Ectodermal cell (in vitro differentiated cells): Measurements from ENCODE around the gene ZNF446.

Experiments
- H3K27ac ChIP-seq: 2 replicates; pipeline ENCODE4 v1.7.0; 2013; ENCODE audit warnings: mild to moderate bottlenecking, low read depth, low read length; ENCODE audit not compliant: insufficient read depth, poor library complexity, severe bottlenecking
- H3K27me3 ChIP-seq: 2 replicates; pipeline ENCODE4 v1.7.0; 2013; ENCODE audit warnings: mild to moderate bottlenecking, low read length; ENCODE audit not compliant: insufficient read depth, control insufficient read depth, poor library complexity, severe bottlenecking
- H3K36me3 ChIP-seq: one replicate; pipeline ENCODE4 v1.7.0; 2013; ENCODE audit warnings: low read length; ENCODE audit not compliant: control insufficient read depth, insufficient read depth
- H3K4me1 ChIP-seq: one replicate; pipeline ENCODE4 v1.7.0; 2013; ENCODE audit warnings: low read length; ENCODE audit not compliant: control insufficient read depth, insufficient read depth
- H3K4me3 ChIP-seq: 2 replicates; pipeline ENCODE4 v1.7.0; 2013; ENCODE audit warnings: low read depth, low read length, control low read depth; ENCODE audit not compliant: insufficient read depth
- H3K9me3 ChIP-seq: 2 replicates; pipeline ENCODE4 v1.7.0; 2013; ENCODE audit warnings: mild to moderate bottlenecking, low read length, moderate library complexity; ENCODE audit not compliant: control insufficient read depth
- WGBS, 2 experiments: methylation state at CpG; one replicate each; pipeline ENCODE4 v1.1.7; 2013; ENCODE audit warnings: missing lambda C conversion rate in 2 of 2; 5-methylcytosine and 5-hydroxymethylcytosine counted together

ZNF446 gene

DNA sequence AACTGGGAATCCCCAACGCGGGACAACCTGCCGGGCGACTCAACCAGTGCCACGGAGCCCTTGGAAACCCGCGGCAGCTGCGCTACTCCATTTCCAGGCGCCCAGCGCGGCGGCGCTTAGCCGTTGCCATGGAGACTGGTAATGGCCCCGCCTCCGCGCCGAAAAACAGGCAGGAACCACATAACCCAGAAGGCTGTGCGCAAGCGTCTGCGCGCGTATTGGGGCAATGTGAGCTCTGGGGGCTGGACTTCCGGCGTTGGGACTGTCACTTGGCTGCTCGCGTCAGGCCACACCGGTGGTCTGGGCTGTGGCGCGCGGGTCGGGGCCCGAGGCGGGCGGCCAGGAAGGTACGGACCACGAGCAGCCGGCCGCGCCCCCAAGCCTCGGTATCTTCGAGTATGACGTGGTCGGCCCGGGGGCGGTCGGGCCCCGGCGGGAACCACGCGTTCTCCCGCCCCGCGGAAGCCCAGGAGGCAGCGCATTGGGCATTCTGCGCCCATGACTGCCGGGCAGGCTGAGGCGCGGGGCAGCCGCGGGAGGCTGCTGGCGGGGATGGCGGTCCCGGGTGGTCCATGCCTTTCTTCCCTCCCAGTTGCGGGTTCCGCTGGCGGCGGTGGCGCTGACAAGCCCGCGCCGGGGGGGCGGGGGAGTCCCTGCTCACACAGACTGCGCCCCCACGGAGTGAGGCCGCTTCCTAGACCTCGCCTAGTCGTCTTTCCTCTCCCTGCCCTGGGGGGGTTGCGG is 24.6 kb upstream of the ZNF446 start, which contains the start of gene ZNF324B:
ZNF324B (plus strand) TSS at position 265 of the 744 bp plus-strand sequence. CDS start 2,080 bp downstream, outside the sequence.
- Histone ChIP-seq H3K36me3 (no peaks in the 10 kb centered on the region), H3K4me1 (no peaks in the 10 kb centered on the region), H3K27me3 (peaks cover 37% of the 10 kb centered on the region), H3K9me3 (peaks cover 2% of the 10 kb centered on the region), H3K27ac (no peak within 1 kb of the TSS), H3K4me3 (peak within 1 kb of the TSS; percentile 45)
- WGBS, 2 experiments = 0% methylated on average over 79 of the region's 79 CpGs

DNA sequence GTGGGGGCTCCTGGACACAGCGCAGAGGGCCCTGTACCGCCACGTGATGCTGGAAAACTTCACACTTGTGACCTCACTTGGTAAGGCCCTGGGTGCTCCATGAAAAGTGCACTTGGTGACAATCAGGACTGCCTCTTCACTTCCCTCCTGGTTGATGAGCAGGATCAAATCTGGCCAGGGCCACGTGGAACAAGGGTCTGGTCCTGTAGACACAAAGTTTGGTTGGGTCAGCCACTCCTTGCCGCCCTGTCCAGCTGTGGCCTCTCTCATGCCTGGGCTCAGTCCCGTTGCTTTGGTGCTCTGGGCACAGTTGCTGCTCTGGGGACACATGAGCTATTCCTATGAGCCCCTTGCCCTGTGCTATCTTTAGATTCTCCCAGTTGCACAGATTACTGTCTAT is 22.4 kb upstream of the ZNF446 start:
- peaks cover 37% of the 10 kb centered on the region for H3K27me3 ChIP-seq
- WGBS, 2 experiments = 88 to 90% methylated on average over 6 of the region's 6 CpGs
- H3K36me3 ChIP-seq = no peaks in the 10 kb centered on the region

GRCh38 chr19:58455306-58455705 is 20.8 kb upstream of the ZNF446 start:
- no peaks in the 10 kb centered on the region for H3K36me3 ChIP-seq
- 95 to 96% methylated on average over 17 of the region's 21 CpGs for WGBS, 2 experiments
- H3K27ac ChIP-seq = no peak overlapping the region
- no peaks in the 10 kb centered on the region for H3K4me1 ChIP-seq
- no peaks in the 10 kb centered on the region for H3K9me3 ChIP-seq
- peaks cover 28% of the 10 kb centered on the region for H3K27me3 ChIP-seq
- H3K4me3 ChIP-seq = no peak overlapping the region

More for the DNA sequence above, 22.4 kb upstream of the ZNF446 start:
- Histone ChIP-seq H3K4me3 (no peak overlapping the region), H3K9me3 (peaks cover 2% of the 10 kb centered on the region), H3K27ac (no peak overlapping the region), H3K4me1 (no peaks in the 10 kb centered on the region)

- H3K4me3 ChIP-seq = no peak overlapping the region
- H3K27me3 ChIP-seq = peaks cover 20% of the 10 kb centered on the region
- no peaks in the 10 kb centered on the region for H3K4me1 ChIP-seq
- no peaks in the 10 kb centered on the region for H3K36me3 ChIP-seq
- H3K9me3 ChIP-seq = no peaks in the 10 kb centered on the region
- 96 to 97% methylated on average over 35 of the region's 35 CpGs for WGBS, 2 experiments
- no peak overlapping the region for H3K27ac ChIP-seq
Measured at GRCh38 chr19:58456111-58456510, 20.0 kb upstream of the ZNF446 start.

GRCh38 chr19:58460039-58460438 is 16.1 kb upstream of the ZNF446 start:
- Histone ChIP-seq H3K4me1 (no peaks in the 10 kb centered on the region), H3K36me3 (no peaks in the 10 kb centered on the region), H3K27me3 (no peaks in the 10 kb centered on the region), H3K9me3 (no peaks in the 10 kb centered on the region), H3K27ac (no peak overlapping the region), H3K4me3 (no peak overlapping the region)
- 80 to 94% methylated on average over 2 of the region's 2 CpGs for WGBS, 2 experiments

DNA sequence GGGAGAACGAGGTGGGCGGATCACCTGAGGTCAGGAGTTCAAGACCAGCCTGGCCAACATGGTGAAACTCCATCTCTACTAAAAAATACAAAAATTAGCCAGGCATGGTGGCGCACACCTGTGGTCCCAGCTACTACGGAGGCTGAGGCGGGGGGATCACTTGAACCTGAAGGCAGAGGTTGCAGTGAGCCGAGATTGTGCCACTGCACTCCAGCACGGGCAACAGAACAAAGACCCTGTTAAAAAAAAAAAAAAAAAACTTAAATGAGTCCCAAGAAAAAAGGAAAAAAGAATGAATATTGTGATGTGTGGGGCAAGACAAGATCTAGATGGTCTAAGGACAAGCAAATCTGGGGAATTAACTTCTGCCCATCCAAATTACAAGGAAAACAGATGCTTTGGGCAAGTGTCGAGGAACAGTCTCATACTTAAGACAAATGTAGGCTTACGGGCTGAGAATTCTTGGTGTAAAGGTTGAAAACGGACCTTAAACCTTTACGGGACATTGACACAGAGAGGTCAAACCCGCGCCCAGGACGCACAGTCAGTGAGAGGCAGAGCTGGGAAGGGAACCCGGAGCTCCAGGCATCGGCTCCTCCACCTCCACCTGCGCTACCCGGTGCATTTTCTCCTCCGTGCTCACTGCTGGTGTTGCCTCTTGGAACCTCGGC is 9.9 kb upstream of the ZNF446 start:
- H3K4me1 ChIP-seq = no peaks in the 10 kb centered on the region
- H3K9me3 ChIP-seq = no peaks in the 10 kb centered on the region
- peak overlapping the region; percentile 89 for H3K4me3 ChIP-seq
- H3K27ac ChIP-seq = no peak overlapping the region
- 48 to 51% methylated on average over 20 of the region's 20 CpGs for WGBS, 2 experiments
- H3K27me3 ChIP-seq = peaks cover 8% of the 10 kb centered on the region
- peaks cover 5% of the 10 kb centered on the region for H3K36me3 ChIP-seq

DNA sequence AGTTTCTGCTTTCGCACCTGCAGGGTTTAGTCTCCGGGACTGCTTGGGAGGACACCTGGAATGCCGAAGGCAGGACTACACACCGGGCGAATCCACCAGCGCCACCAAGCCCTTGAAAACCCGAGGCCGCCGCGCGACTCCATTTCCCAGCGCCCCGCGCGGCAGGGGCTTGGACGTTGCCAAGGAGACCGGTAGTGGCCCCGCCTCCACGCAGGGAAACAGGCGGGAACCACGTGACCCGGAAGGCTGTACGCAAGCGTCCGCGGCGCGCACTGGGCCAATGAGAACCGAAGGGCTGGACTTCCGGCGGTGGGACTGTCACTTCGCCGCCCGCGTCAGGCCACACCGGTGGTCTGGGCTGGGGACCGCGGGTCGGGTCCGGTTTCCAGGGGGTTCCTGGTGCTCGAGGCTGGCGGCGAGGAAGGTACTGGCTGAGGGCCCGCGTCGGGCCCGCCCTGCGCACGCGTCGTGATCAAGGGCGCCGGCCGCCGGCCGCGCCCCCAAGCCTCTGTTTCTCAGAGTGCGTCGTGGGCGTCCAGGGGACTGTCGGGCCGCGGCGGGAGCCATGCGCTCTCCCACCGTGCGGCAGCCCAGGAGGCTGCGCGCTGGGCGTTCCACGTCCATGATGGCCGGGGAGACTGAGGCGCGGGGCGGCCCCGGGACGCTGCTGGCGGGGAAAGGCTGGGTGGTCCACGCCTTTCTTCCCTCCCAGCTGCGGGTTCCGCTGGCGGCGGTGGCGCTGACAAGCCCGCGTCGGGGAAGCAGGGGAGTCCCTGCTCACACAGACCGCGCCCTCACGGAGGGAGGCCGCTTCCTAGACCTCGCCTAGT is 9.2 kb upstream of the ZNF446 start, which contains the start of gene ZNF324:
ZNF324 (plus strand) TSS at position 321 of the 830 bp plus-strand sequence. CDS start 2,106 bp downstream, outside the sequence.
- peak within 1 kb of the TSS; percentile 82 for H3K27ac ChIP-seq
- H3K36me3 ChIP-seq = peaks cover 5% of the 10 kb centered on the region
- WGBS, 2 experiments = 0% methylated on average over 92 of the region's 92 CpGs

DNA sequence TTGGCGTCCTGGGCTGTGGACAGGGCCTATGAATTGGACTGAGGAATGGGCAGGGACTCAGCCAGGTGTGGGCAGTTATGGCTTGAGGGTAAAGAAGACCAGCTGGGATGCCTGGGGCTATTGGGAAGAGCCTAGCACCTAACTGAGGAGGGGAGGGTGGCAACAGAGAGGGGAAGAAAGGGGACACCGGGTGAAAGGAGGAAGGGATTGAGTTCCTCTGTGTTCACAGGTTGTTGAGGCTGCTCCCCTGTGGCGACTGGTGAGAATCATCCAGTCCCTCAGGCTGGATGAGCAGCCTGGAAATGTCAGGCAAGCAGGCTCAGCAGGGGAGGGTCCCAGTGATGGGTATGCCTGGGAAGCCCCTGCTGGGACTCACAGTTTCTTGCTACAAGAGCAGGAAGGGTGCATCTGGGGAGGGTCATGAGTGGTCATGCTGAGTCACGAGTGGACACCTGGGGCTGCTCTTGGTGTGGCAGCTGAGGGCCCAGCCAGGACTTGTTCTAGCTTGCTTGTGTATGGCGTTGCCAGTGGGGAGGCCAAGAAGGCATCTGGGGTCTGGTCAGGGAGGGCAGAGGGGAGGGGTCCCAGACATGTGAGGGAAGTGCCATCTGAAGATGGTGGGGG is 7.8 kb upstream of the ZNF446 start:
- Histone ChIP-seq H3K27me3 (peaks cover 8% of the 10 kb centered on the region), H3K36me3 (peaks cover 5% of the 10 kb centered on the region), H3K9me3 (no peaks in the 10 kb centered on the region), H3K27ac (no peak overlapping the region), H3K4me1 (no peaks in the 10 kb centered on the region), H3K4me3 (no peak overlapping the region)
- 71 to 73% methylated on average over 5 of the region's 5 CpGs for WGBS, 2 experiments

More for the DNA sequence above, 9.2 kb upstream of the ZNF446 start, which contains the start of gene ZNF324:
- Histone ChIP-seq H3K9me3 (no peaks in the 10 kb centered on the region), H3K4me3 (peak within 1 kb of the TSS; percentile 89), H3K27me3 (peaks cover 8% of the 10 kb centered on the region), H3K4me1 (no peaks in the 10 kb centered on the region)

- H3K9me3 ChIP-seq = no peaks in the 10 kb centered on the region
- 92 to 94% methylated on average over 16 to 17 of the region's 17 CpGs for WGBS, 2 experiments
Measured at GRCh38 chr19:58469241-58470013, 6.7 kb upstream of the ZNF446 start.

More at GRCh38 chr19:58469241-58470013, 6.7 kb upstream of the ZNF446 start:
- Histone ChIP-seq H3K36me3 (peaks cover 5% of the 10 kb centered on the region), H3K27me3 (peaks cover 8% of the 10 kb centered on the region), H3K27ac (no peak overlapping the region), H3K4me1 (no peaks in the 10 kb centered on the region), H3K4me3 (no peak overlapping the region)
